ENCODE data around the gene MANSC1. TPM values are rescaled to one million over a fixed set of nuclear protein-coding genes. Genes with fewer than 3 reads are reported as not detected.
"Not testable (repeated sequence)": the region's sequence is repeated elsewhere in the genome, so short reads cannot be mapped to it uniquely, and the experiment has no call there.

The MANSC1 gene
- total and polyA plus RNA-seq, 9 donors = 4.2 to 13.9 (median 10.6) TPM

- Histone ChIP-seq H3K27ac (ENCODE audit: low read length) (no peak overlapping the region), H3K4me1 (ENCODE audit: control insufficient read depth, insufficient read depth, low read length) (peaks cover 12% of the 10 kb centered on the region), H3K36me3 (ENCODE audit: control insufficient read depth, insufficient read depth, low read length) (no peaks in the 10 kb centered on the region), H3K27me3 (ENCODE audit: control insufficient read depth, insufficient read depth, low read length) (no peaks in the 10 kb centered on the region), H3K9me3 (replicated peaks; ENCODE audit: control insufficient read depth, low read depth, low read length) (no peaks in the 10 kb centered on the region), H3K4me3 (ENCODE audit: low read length) (no peak overlapping the region)
- no peak for DNase-seq
- no CpG with 5 or more reads among the region's 1 CpG for WGBS (ENCODE audit: insufficient coverage)
Measured at GRCh38 chr12:12353276-12353675, 3.2 kb upstream of the MANSC1 start.

- H3K27me3 ChIP-seq (ENCODE audit: control insufficient read depth, insufficient read depth, low read length); H3K4me1 ChIP-seq (ENCODE audit: control insufficient read depth, insufficient read depth, low read length); H3K27ac ChIP-seq (ENCODE audit: low read length); H3K9me3 ChIP-seq (replicated peaks; ENCODE audit: control insufficient read depth, low read depth, low read length); H3K4me3 ChIP-seq (ENCODE audit: low read length); DNase-seq; H3K36me3 ChIP-seq (ENCODE audit: control insufficient read depth, insufficient read depth, low read length): not testable (repeated sequence)
- WGBS (ENCODE audit: insufficient coverage) = 75% methylated on average over 2 of the region's 19 CpGs
Measured at GRCh38 chr12:12351468-12352185, 1.6 kb upstream of the MANSC1 start.

GRCh38 chr12:12350868-12351463, 924 bp upstream of the MANSC1 start:
- WGBS (ENCODE audit: insufficient coverage) = no CpG with 5 or more reads among the region's 3 CpGs
- Histone ChIP-seq H3K4me1 (ENCODE audit: control insufficient read depth, insufficient read depth, low read length) (peaks cover 3% of the 10 kb centered on the region), H3K27ac (ENCODE audit: low read length) (no peak overlapping the region), H3K27me3 (ENCODE audit: control insufficient read depth, insufficient read depth, low read length) (no peaks in the 10 kb centered on the region), H3K9me3 (replicated peaks; ENCODE audit: control insufficient read depth, low read depth, low read length) (no peaks in the 10 kb centered on the region), H3K4me3 (ENCODE audit: low read length) (no peak overlapping the region), H3K36me3 (ENCODE audit: control insufficient read depth, insufficient read depth, low read length) (no peaks in the 10 kb centered on the region)
- no peak for DNase-seq

GRCh38 chr12:12338527-12339168, 11.4 kb downstream of the MANSC1 start:
- 90% methylated on average over 2 of the region's 8 CpGs for WGBS (ENCODE audit: insufficient coverage)
- Histone ChIP-seq H3K27me3 (ENCODE audit: control insufficient read depth, insufficient read depth, low read length) (no peaks in the 10 kb centered on the region), H3K27ac (ENCODE audit: low read length) (no peak overlapping the region), H3K4me1 (ENCODE audit: control insufficient read depth, insufficient read depth, low read length) (no peaks in the 10 kb centered on the region), H3K9me3 (replicated peaks; ENCODE audit: control insufficient read depth, low read depth, low read length) (no peaks in the 10 kb centered on the region), H3K36me3 (ENCODE audit: control insufficient read depth, insufficient read depth, low read length) (no peaks in the 10 kb centered on the region), H3K4me3 (ENCODE audit: low read length) (no peak overlapping the region)
- no peak for DNase-seq

GRCh38 chr12:12336511-12336910, 13.5 kb downstream of the MANSC1 start:
- no peak for DNase-seq
- no peak overlapping the region for H3K27ac ChIP-seq (ENCODE audit: low read length)
- no peaks in the 10 kb centered on the region for H3K27me3 ChIP-seq (ENCODE audit: control insufficient read depth, insufficient read depth, low read length)
- whole genome bisulfite sequencing (ENCODE audit: insufficient coverage) = no CpG with 5 or more reads among the region's 1 CpG
- no peaks in the 10 kb centered on the region for H3K36me3 ChIP-seq (ENCODE audit: control insufficient read depth, insufficient read depth, low read length)
- H3K9me3 ChIP-seq (replicated peaks; ENCODE audit: control insufficient read depth, low read depth, low read length) = no peaks in the 10 kb centered on the region
- H3K4me3 ChIP-seq (ENCODE audit: low read length) = no peak overlapping the region
- H3K4me1 ChIP-seq (ENCODE audit: control insufficient read depth, insufficient read depth, low read length) = peaks cover 5% of the 10 kb centered on the region

GRCh38 chr12:12336049-12336411, 14.0 kb downstream of the MANSC1 start:
- Histone ChIP-seq H3K4me1 (ENCODE audit: control insufficient read depth, insufficient read depth, low read length) (peaks cover 5% of the 10 kb centered on the region), H3K4me3 (ENCODE audit: low read length) (no peak overlapping the region)
- WGBS (ENCODE audit: insufficient coverage) = 100% methylated on average over 3 of the region's 5 CpGs

GRCh38 chr12:12334367-12335040, 15.5 kb downstream of the MANSC1 start:
- Histone ChIP-seq H3K4me1 (ENCODE audit: control insufficient read depth, insufficient read depth, low read length) (peaks cover 5% of the 10 kb centered on the region), H3K27ac (ENCODE audit: low read length) (no peak overlapping the region), H3K27me3 (ENCODE audit: control insufficient read depth, insufficient read depth, low read length) (no peaks in the 10 kb centered on the region), H3K36me3 (ENCODE audit: control insufficient read depth, insufficient read depth, low read length) (no peaks in the 10 kb centered on the region), H3K4me3 (ENCODE audit: low read length) (no peak overlapping the region), H3K9me3 (replicated peaks; ENCODE audit: control insufficient read depth, low read depth, low read length) (no peaks in the 10 kb centered on the region)
- peak; percentile 21 for DNase-seq
- WGBS (ENCODE audit: insufficient coverage) = 34% methylated on average over 9 of the region's 10 CpGs

More at GRCh38 chr12:12336049-12336411, 14.0 kb downstream of the MANSC1 start:
- DNase-seq = no peak
- Histone ChIP-seq H3K36me3 (ENCODE audit: control insufficient read depth, insufficient read depth, low read length) (no peaks in the 10 kb centered on the region), H3K27me3 (ENCODE audit: control insufficient read depth, insufficient read depth, low read length) (no peaks in the 10 kb centered on the region), H3K9me3 (replicated peaks; ENCODE audit: control insufficient read depth, low read depth, low read length) (no peaks in the 10 kb centered on the region), H3K27ac (ENCODE audit: low read length) (no peak overlapping the region)

GRCh38 chr12:12333407-12334366, 16.4 kb downstream of the MANSC1 start:
- Histone ChIP-seq H3K27ac (ENCODE audit: low read length) (no peak overlapping the region), H3K4me1 (ENCODE audit: control insufficient read depth, insufficient read depth, low read length) (peaks cover 5% of the 10 kb centered on the region), H3K36me3 (ENCODE audit: control insufficient read depth, insufficient read depth, low read length) (no peaks in the 10 kb centered on the region), H3K4me3 (ENCODE audit: low read length) (no peak overlapping the region), H3K9me3 (replicated peaks; ENCODE audit: control insufficient read depth, low read depth, low read length) (no peaks in the 10 kb centered on the region), H3K27me3 (ENCODE audit: control insufficient read depth, insufficient read depth, low read length) (no peaks in the 10 kb centered on the region)
- 52% methylated on average over 5 of the region's 12 CpGs for WGBS (ENCODE audit: insufficient coverage)
- DNase-seq = peak; percentile 25

GRCh38 chr12:12331896-12332295, 18.1 kb downstream of the MANSC1 start:
- no peaks in the 10 kb centered on the region for H3K9me3 ChIP-seq (replicated peaks; ENCODE audit: control insufficient read depth, low read depth, low read length)
- no CpG with 5 or more reads among the region's 1 CpG for WGBS (ENCODE audit: insufficient coverage)
- H3K4me1 ChIP-seq (ENCODE audit: control insufficient read depth, insufficient read depth, low read length) = peaks cover 5% of the 10 kb centered on the region
- H3K36me3 ChIP-seq (ENCODE audit: control insufficient read depth, insufficient read depth, low read length) = no peaks in the 10 kb centered on the region
- no peak overlapping the region for H3K4me3 ChIP-seq (ENCODE audit: low read length)
- no peak for DNase-seq
- H3K27me3 ChIP-seq (ENCODE audit: control insufficient read depth, insufficient read depth, low read length) = no peaks in the 10 kb centered on the region
- no peak overlapping the region for H3K27ac ChIP-seq (ENCODE audit: low read length)
